Body of pancreas (tissue), 4 donors: ENCODE measurements around the gene UBASH3A.

Experiments used
- POLR2A ChIP-seq, 3 donors: fragments of 450-650 bp; IDR thresholded peaks; one replicate each; pipeline ENCODE4 v1.6.1; 2016; ENCODE audit warnings: antibody characterized with exemption in 3 of 3, mild to moderate bottlenecking in 2 of 3
- TF ChIP-seq, protein P1 (sequence below), 7 experiments: fragments of 450-650 bp in 4 of 7; fragments of 200-600 bp in 3 of 7; sonication (generic) in 3 of 7; IDR thresholded peaks; one replicate each; pipeline ENCODE4 v1.5.1; 2016 to 2019; ENCODE audit warnings: antibody characterized with exemption in 7 of 7

DNA sequence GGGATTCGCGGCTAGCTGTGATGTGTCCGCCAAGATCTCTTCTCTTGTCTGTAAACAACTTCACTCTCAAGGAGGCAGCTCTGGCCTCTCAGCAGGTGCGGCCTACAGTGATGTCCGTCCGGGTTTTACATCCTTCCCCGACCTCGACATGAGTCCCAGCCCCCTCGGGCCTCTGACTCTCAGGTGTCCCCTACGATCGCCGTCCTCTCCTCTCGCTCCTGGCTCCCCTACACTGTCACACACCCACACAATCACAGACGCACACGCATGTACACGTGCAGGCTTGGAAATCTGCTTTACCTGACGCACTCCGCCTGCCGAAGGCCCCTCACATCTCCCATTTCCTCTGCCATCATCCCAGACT is 93.1 kb downstream of the UBASH3A start:
- no peak for TF ChIP-seq POLR2A (IDR thresholded peaks at IDR 0.05)
- TF ChIP-seq, protein P1, sequence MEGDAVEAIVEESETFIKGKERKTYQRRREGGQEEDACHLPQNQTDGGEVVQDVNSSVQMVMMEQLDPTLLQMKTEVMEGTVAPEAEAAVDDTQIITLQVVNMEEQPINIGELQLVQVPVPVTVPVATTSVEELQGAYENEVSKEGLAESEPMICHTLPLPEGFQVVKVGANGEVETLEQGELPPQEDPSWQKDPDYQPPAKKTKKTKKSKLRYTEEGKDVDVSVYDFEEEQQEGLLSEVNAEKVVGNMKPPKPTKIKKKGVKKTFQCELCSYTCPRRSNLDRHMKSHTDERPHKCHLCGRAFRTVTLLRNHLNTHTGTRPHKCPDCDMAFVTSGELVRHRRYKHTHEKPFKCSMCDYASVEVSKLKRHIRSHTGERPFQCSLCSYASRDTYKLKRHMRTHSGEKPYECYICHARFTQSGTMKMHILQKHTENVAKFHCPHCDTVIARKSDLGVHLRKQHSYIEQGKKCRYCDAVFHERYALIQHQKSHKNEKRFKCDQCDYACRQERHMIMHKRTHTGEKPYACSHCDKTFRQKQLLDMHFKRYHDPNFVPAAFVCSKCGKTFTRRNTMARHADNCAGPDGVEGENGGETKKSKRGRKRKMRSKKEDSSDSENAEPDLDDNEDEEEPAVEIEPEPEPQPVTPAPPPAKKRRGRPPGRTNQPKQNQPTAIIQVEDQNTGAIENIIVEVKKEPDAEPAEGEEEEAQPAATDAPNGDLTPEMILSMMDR (IDR thresholded peaks at IDR 0.05) = no peak
